Measurements from ENCODE around the gene OSBPL10.
"Not testable (repeated sequence)": the region's sequence is repeated elsewhere in the genome, so short reads cannot be mapped to it uniquely, and the experiment has no call there.

OSBPL10 gene

DNA sequence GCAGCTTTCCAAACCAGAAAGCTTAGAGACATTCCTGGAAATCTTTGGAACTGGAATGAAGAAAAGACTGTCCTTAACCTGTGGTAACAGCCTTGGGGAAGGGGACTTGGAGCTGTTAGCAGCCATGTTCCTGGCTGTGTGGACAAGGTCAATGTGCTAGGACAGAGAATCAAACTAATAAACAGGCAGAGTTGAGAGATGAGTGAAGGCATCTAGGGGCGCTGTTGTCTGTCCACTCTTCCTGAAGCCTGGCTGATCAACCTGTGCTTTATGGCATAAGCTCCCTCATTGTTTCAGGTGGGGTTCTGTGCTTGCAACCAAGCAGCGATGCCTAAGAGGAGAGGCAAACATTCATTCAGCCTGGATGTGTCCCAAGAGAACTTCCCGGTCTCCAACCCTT, 19.8 kb upstream of the OSBPL10 start:
- no peak for DNase-seq (ENCODE audit: extremely low read depth, low read depth)
- no peak for TF ChIP-seq CTCF (IDR thresholded peaks at IDR 0.05; ENCODE audit: low read depth, low read length)

GRCh38 chr3:31999907-32000439, 18.9 kb upstream of the OSBPL10 start:
- TF ChIP-seq CTCF (IDR thresholded peaks at IDR 0.05; ENCODE audit: low read depth, low read length), result no peak
- DNase-seq (ENCODE audit: extremely low read depth, low read depth), result no peak

GRCh38 chr3:31997500-31997899, 16.4 kb upstream of the OSBPL10 start:
- no peak for TF ChIP-seq CTCF (IDR thresholded peaks at IDR 0.05; ENCODE audit: low read depth, low read length)

DNA sequence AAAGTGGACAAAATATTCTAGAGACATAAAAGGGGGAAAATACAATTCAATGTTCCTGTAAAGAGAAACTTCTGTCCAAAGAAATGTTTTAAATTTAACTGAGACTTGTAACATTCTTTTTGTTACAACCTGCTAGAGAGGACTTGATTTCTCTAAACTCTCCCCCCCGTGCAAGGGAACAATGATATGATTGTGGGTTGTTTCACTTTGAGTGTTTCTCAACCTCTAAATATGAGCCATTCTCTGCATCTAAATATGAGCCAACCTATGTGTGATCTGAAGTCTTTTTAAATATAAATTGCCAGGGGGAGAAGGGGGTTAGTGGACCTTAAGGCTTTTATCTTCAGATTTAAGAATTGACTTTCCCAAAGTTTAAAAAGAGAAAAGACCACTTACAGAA, 15.1 kb upstream of the OSBPL10 start:
- DNase-seq (ENCODE audit: extremely low read depth, low read depth), result no peak
- no peak for TF ChIP-seq CTCF (IDR thresholded peaks at IDR 0.05; ENCODE audit: low read depth, low read length)

More at GRCh38 chr3:31997500-31997899, 16.4 kb upstream of the OSBPL10 start:
- no peak for DNase-seq (ENCODE audit: extremely low read depth, low read depth)

DNA sequence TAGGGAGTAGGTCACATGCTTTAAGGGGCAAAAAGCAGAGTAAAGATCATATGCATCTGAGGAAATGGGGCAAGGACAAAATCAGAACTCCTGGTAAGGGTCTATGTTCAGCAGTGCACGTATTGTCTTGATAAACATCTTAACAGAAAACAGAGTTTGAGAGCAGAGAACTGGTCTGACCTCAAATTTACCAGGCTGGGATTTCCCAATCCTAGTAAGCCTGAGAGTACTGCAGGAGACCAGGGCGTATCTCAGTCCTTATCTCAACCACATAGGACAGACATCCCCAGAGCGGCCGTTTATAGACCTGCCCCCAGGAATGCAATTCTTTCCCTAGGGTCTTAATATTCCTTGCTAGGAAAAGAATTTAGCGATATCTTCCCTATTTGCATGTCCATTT, 14.0 kb upstream of the OSBPL10 start:
- DNase-seq (ENCODE audit: extremely low read depth, low read depth), result not testable (repeated sequence)

DNA sequence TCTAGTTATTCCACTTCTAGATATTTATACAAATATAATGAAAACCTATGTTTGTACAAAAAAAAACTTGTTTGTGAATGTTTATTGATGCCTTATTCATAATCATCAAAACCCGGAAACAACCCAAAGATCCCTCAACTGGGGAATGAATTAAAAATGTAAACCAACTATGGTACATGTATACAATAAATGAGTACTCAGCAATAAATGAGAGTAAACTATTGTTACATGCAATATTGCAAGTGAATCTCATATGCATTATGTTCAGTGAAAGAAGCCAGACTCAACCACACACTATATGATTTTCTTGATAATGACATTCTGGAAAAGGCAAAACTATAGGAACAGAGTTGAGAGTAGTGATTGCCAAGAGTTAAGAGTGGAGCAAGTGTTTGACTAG, 12.8 kb upstream of the OSBPL10 start:
- DNase-seq (ENCODE audit: extremely low read depth, low read depth), result no peak
- no peak for TF ChIP-seq CTCF (IDR thresholded peaks at IDR 0.05; ENCODE audit: low read depth, low read length)

GRCh38 chr3:31992995-31993394, 11.9 kb upstream of the OSBPL10 start:
- not testable (repeated sequence) for DNase-seq (ENCODE audit: extremely low read depth, low read depth)

DNA sequence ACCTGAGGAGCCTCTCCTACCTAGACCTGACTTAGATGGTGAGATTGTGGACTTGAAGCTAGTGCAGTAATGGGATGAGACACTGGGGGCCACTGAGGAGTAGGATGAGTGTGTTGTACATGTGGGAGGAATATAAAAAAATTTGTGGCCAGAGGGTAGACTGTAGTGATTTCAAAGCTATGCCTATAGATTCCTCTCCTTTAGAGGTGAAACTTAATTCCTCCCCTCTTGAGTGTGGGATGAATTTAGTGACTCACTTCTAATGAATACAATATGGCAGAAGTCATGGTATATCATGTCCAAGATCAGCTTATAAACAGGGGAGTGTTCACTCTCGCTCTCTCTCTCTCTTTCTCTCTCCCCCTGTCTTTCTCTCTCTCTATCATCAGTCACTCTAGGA, 7.2 kb upstream of the OSBPL10 start:
- no peak for DNase-seq (ENCODE audit: extremely low read depth, low read depth)
- TF ChIP-seq CTCF (IDR thresholded peaks at IDR 0.05; ENCODE audit: low read depth, low read length), result no peak

All from AG09319 (cell line).